ENCODE measurements around the gene NODAL.

GRCh38 chr10:70459774-70460490 lies 18.5 kb upstream of the NODAL start:
- no peak for TF ChIP-seq CTCF (IDR thresholded peaks at IDR 0.05)
- TF ChIP-seq POLR2A (IDR thresholded peaks at IDR 0.05): no peak
